ENCODE results near the gene TXNL4A. TPM values are rescaled to one million over a fixed set of nuclear protein-coding genes. Genes with fewer than 3 reads are reported as not detected.

TXNL4A gene
- total RNA-seq, 2 experiments from 2014 or later: 120 TPM

DNA sequence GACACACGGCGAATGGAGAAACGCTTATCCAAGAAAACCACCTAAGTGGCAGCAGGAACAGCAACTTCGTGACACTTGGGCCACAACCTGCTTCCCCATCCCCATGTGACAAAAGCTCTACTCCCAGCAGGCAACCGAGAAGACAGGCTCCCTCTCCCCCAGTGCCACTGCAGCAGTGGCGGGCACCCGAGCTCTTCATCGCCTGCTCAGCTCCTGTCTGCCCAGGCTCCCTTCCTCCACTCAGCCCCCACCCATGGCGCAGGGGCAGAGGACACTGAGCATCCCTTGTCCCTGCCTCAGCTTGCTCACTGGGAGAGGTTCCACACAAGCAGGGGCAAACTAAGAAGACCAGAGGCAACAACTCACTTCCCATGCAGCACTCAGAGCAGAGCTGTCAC is 59.8 kb downstream of the TXNL4A start:
- no peak overlapping the region for H3K27ac Mint-ChIP-seq
- DNase-seq: no peak
- H3K9me3 Mint-ChIP-seq: peaks cover 41% of the 10 kb centered on the region
- H3K4me3 Mint-ChIP-seq: no peak overlapping the region
- no peaks in the 10 kb centered on the region for H3K4me1 Mint-ChIP-seq
- H3K36me3 Mint-ChIP-seq (ENCODE audit: low read depth): peaks cover 61% of the 10 kb centered on the region
- ChIA-PET CTCF (no interaction called here), POLR2A (no interaction called here)
- H3K27me3 Mint-ChIP-seq: no peaks in the 10 kb centered on the region

DNA sequence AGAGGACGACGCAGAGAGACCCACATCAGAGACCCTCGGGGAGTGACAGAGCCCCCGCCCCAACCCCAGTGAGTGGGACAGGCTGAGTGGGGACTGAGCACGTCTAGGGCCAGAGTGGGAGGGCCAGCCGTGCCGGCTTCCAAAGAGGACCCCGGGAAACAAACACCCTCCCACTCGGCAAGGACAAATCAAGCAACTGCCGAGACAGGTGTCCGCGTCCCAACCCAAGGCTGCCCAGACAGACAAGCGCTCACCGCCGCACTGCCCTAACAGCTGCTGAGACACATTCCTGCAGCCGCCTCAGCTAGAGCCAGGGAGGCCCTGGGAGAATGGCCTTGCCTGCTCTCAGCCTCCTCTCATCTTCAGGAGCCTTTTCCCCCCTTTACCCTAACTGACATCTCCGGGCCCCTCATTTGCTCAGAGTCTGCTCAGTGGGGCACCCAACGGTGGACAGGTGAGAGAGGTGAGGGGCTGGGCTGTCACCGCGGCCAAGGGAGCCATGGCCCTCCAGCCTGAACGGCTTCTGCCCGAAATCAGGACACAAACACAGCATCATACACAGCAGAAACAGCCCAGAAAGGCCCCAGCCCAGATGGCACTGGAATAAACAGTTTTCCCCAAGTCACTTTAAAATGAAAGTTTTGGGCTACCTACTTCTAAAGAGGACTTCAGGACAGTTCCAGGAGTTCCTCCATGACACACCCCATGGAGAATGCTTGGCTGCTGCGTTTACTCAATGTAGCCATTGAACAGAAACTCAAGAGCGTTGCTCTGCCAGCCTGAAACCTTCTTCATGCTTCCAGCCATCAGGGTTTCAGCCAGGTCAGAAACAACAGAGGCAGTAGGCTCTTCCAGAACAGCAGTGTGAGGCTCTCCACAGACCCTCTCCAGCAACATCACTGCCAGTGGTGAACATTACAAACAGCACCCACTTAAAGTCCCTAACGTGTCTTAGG is 60.5 kb downstream of the TXNL4A start:
- peaks cover 58% of the 10 kb centered on the region for H3K36me3 Mint-ChIP-seq (ENCODE audit: low read depth)
- no peak overlapping the region for H3K27ac Mint-ChIP-seq
- no peaks in the 10 kb centered on the region for H3K4me1 Mint-ChIP-seq
- CTCF ChIA-PET: no interaction called here
- H3K4me3 Mint-ChIP-seq: no peak overlapping the region
- DNase-seq: no peak
- H3K27me3 Mint-ChIP-seq: no peaks in the 10 kb centered on the region
- POLR2A ChIA-PET: no interaction called here
- peaks cover 36% of the 10 kb centered on the region for H3K9me3 Mint-ChIP-seq

- Mint-ChIP-seq H3K27me3 (no peaks in the 10 kb centered on the region), H3K27ac (no peak overlapping the region), H3K9me3 (peaks cover 28% of the 10 kb centered on the region), H3K4me3 (no peak overlapping the region), H3K36me3 (ENCODE audit: low read depth) (peaks cover 53% of the 10 kb centered on the region), H3K4me1 (no peaks in the 10 kb centered on the region)
- CTCF ChIA-PET: no interaction called here
- POLR2A ChIA-PET: no interaction called here
- DNase-seq: no peak
These were observed 61.4 kb downstream of the TXNL4A start for GRCh38 chr18:79926715-79927606.

DNA sequence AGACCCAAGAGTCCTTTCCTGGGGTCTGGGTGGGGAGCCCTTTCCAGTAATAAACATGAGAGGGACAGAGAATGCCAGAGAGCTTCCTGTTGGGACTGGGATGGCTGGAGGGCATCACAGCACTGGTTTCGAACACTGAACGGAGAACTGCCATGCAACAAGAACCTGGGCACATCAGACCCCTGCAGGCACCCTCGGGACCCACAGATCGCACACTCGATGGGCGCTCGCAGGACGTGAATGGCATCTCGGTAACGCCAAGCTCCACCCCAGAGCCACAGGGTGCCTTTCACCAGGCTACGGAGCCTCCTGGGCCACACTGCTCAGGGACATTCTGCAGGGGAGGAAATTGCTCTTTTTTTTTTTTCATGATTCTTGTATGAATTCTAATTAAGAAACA is 62.1 kb downstream of the TXNL4A start:
- POLR2A ChIA-PET: no interaction called here
- peaks cover 24% of the 10 kb centered on the region for H3K9me3 Mint-ChIP-seq
- peaks cover 50% of the 10 kb centered on the region for H3K36me3 Mint-ChIP-seq (ENCODE audit: low read depth)
- no peaks in the 10 kb centered on the region for H3K4me1 Mint-ChIP-seq
- DNase-seq: no peak
- CTCF ChIA-PET: no interaction called here
- H3K27ac Mint-ChIP-seq: no peak overlapping the region
- no peak overlapping the region for H3K4me3 Mint-ChIP-seq
- H3K27me3 Mint-ChIP-seq: no peaks in the 10 kb centered on the region

GRCh38 chr18:79924814-79925731 is 63.3 kb downstream of the TXNL4A start:
- ChIA-PET POLR2A (no interaction called here), CTCF (no interaction called here)
- H3K27ac Mint-ChIP-seq: no peak overlapping the region
- H3K36me3 Mint-ChIP-seq (ENCODE audit: low read depth): peaks cover 42% of the 10 kb centered on the region
- H3K4me1 Mint-ChIP-seq: no peaks in the 10 kb centered on the region
- H3K9me3 Mint-ChIP-seq: peaks cover 18% of the 10 kb centered on the region
- no peak overlapping the region for H3K4me3 Mint-ChIP-seq
- no peak for DNase-seq
- H3K27me3 Mint-ChIP-seq: no peaks in the 10 kb centered on the region

GRCh38 chr18:79923896-79924585 is 64.3 kb downstream of the TXNL4A start:
- Mint-ChIP-seq H3K27ac (no peak overlapping the region), H3K9me3 (peaks cover 8% of the 10 kb centered on the region)
- DNase-seq: no peak

GRCh38 chr18:79922971-79923411 is 65.4 kb downstream of the TXNL4A start:
- peaks cover 28% of the 10 kb centered on the region for H3K36me3 Mint-ChIP-seq (ENCODE audit: low read depth)
- POLR2A ChIA-PET: no interaction called here
- no peak for DNase-seq
- H3K27ac Mint-ChIP-seq: no peak overlapping the region
- H3K9me3 Mint-ChIP-seq: no peaks in the 10 kb centered on the region
- H3K27me3 Mint-ChIP-seq: no peaks in the 10 kb centered on the region
- H3K4me3 Mint-ChIP-seq: no peak overlapping the region
- H3K4me1 Mint-ChIP-seq: no peaks in the 10 kb centered on the region
- CTCF ChIA-PET: no interaction called here

More at GRCh38 chr18:79923896-79924585, 64.3 kb downstream of the TXNL4A start:
- POLR2A ChIA-PET: no interaction called here
- H3K27me3 Mint-ChIP-seq: no peaks in the 10 kb centered on the region
- CTCF ChIA-PET: no interaction called here
- no peak overlapping the region for H3K4me3 Mint-ChIP-seq
- H3K36me3 Mint-ChIP-seq (ENCODE audit: low read depth): peaks cover 35% of the 10 kb centered on the region
- H3K4me1 Mint-ChIP-seq: no peaks in the 10 kb centered on the region

GRCh38 chr18:79921984-79922965 is 66.1 kb downstream of the TXNL4A start:
- Mint-ChIP-seq H3K27ac (no peak overlapping the region), H3K4me3 (no peak overlapping the region), H3K27me3 (no peaks in the 10 kb centered on the region), H3K36me3 (ENCODE audit: low read depth) (peaks cover 25% of the 10 kb centered on the region), H3K9me3 (no peaks in the 10 kb centered on the region), H3K4me1 (no peaks in the 10 kb centered on the region)
- no peak for DNase-seq
- CTCF ChIA-PET: no interaction called here
- POLR2A ChIA-PET: no interaction called here

Other genes with a start within 250 kb of the TXNL4A start
- gene KCNG2, start 190.6 kb downstream of the TXNL4A start, total RNA-seq: not detected
- gene SLC66A2, start 36.9 kb downstream of the TXNL4A start, total RNA-seq: 10 to 100 TPM; 28.6 to 32.0 TPM
- 1 to 10 TPM; 9.0 to 9.2 TPM for gene HSBP1L1, start 23.9 kb downstream of the TXNL4A start, total RNA-seq
- gene RBFA, start 45.9 kb upstream of the TXNL4A start, total RNA-seq: 10 to 100 TPM; 13.9 to 16.8 TPM
- gene ADNP2, start 120.7 kb upstream of the TXNL4A start, total RNA-seq: 10 to 100 TPM; 25.8 to 26.6 TPM

Measured in activated CD4-positive, alpha-beta memory T cell treated with anti-CD3 and anti-CD28 coated beads, Interleukin-2, amount 10 ng/mL, durations not matched to agents 7 days and 5 days (primary cell).